ENCODE measurements around the gene PAX3.
A peak's percentile ranks its signal among the peaks of the same experiment; 100 is the strongest.

Gene PAX3

GRCh38 chr2:222309361-222309760, 10.6 kb upstream of the PAX3 start:
- Histone ChIP-seq H2BK5ac (ENCODE audit: low read length) (no peak overlapping the region), H3K27ac (replicated peaks; ENCODE audit: low read length) (no peak overlapping the region), H3K4me3 (ENCODE audit: low read length in 2 of 2) (no peak overlapping the region), H2AFZ (ENCODE audit: low read length) (no peak overlapping the region), H3K79me1 (ENCODE audit: low read depth, low read length) (no peaks in the 10 kb centered on the region), H3K27me3 (ENCODE audit: control insufficient read depth in 3 of 3, insufficient read depth in 3 of 3, low read depth in 1 of 3, low read length in 3 of 3) (peaks cover 57 to 100% (median 92%) of the 10 kb centered on the region in 3 experiments), H2BK12ac (ENCODE audit: low read length) (no peak overlapping the region), H2BK15ac (ENCODE audit: low read length) (no peak overlapping the region), H3K36me3 (replicated peaks in 1 of 2; ENCODE audit: control insufficient read depth in 2 of 2, insufficient read depth in 2 of 2, low read length in 2 of 2) (no peaks in the 10 kb centered on the region), H3K23ac (ENCODE audit: low read depth, low read length, poor library complexity) (no peak overlapping the region), H4K8ac (ENCODE audit: low read depth, low read length) (no peak overlapping the region), H3K4me2 (ENCODE audit: insufficient read depth, low read length, poor library complexity, severe bottlenecking) (no peak overlapping the region), H3K18ac (ENCODE audit: low read length) (no peak overlapping the region), H4K91ac (ENCODE audit: low read depth, low read length, poor library complexity) (no peak overlapping the region), H3K9me3 (replicated peaks in 1 of 2; ENCODE audit: control insufficient read depth in 2 of 2, insufficient read depth in 1 of 2, low read depth in 1 of 2, low read length in 2 of 2) (peaks cover 0 to 6% of the 10 kb centered on the region in 2 donors), H3K4ac (ENCODE audit: low read length) (no peak overlapping the region), H3K9ac (ENCODE audit: low read depth, low read length, poor library complexity) (no peak overlapping the region), H2AK5ac (ENCODE audit: low read depth, low read length) (no peak overlapping the region), H3K14ac (ENCODE audit: low read length) (no peak overlapping the region), H3K4me1 (ENCODE audit: control insufficient read depth in 2 of 2, insufficient read depth in 1 of 2, low read depth in 1 of 2, low read length in 2 of 2) (peaks cover 0 to 6% of the 10 kb centered on the region in 2 donors), H2BK120ac (ENCODE audit: low read depth, low read length) (no peak overlapping the region)
- DNase-seq (ENCODE audit: low spot score), result no peak
- WGBS, 2 donors (ENCODE audit: extremely low coverage in 2 of 2, insufficient read length in 2 of 2, insufficient replicate concordance in 1 of 2), result no CpG with 5 or more reads among the region's 1 CpG

GRCh38 chr2:222307978-222308730, 9.4 kb upstream of the PAX3 start:
- Histone ChIP-seq H2BK120ac (ENCODE audit: low read depth, low read length) (no peak overlapping the region), H3K18ac (ENCODE audit: low read length) (no peak overlapping the region), H3K79me1 (ENCODE audit: low read depth, low read length) (no peaks in the 10 kb centered on the region), H3K4me1 (ENCODE audit: control insufficient read depth in 2 of 2, insufficient read depth in 1 of 2, low read depth in 1 of 2, low read length in 2 of 2) (peaks cover 0 to 6% of the 10 kb centered on the region in 2 donors), H3K14ac (ENCODE audit: low read length) (no peak overlapping the region), H3K9ac (ENCODE audit: low read depth, low read length, poor library complexity) (no peak overlapping the region), H3K27me3 (ENCODE audit: control insufficient read depth in 3 of 3, insufficient read depth in 3 of 3, low read depth in 1 of 3, low read length in 3 of 3) (peaks cover 66 to 100% (median 100%) of the 10 kb centered on the region in 3 experiments), H2BK12ac (ENCODE audit: low read length) (no peak overlapping the region), H3K4me2 (ENCODE audit: insufficient read depth, low read length, poor library complexity, severe bottlenecking) (no peak overlapping the region), H4K91ac (ENCODE audit: low read depth, low read length, poor library complexity) (no peak overlapping the region), H3K23ac (ENCODE audit: low read depth, low read length, poor library complexity) (no peak overlapping the region), H3K4ac (ENCODE audit: low read length) (no peak overlapping the region), H3K9me3 (replicated peaks in 1 of 2; ENCODE audit: control insufficient read depth in 2 of 2, insufficient read depth in 1 of 2, low read depth in 1 of 2, low read length in 2 of 2) (peaks cover 0 to 10% of the 10 kb centered on the region in 2 donors), H3K4me3 (ENCODE audit: low read length in 2 of 2) (no peak overlapping the region), H2BK5ac (ENCODE audit: low read length) (no peak overlapping the region), H3K36me3 (replicated peaks in 1 of 2; ENCODE audit: control insufficient read depth in 2 of 2, insufficient read depth in 2 of 2, low read length in 2 of 2) (no peaks in the 10 kb centered on the region), H2AFZ (ENCODE audit: low read length) (no peak overlapping the region), H2BK15ac (ENCODE audit: low read length) (no peak overlapping the region), H2AK5ac (ENCODE audit: low read depth, low read length) (no peak overlapping the region), H3K27ac (replicated peaks; ENCODE audit: low read length) (no peak overlapping the region), H4K8ac (ENCODE audit: low read depth, low read length) (no peak overlapping the region)
- no CpG with 5 or more reads among the region's 11 CpGs for WGBS, 2 donors (ENCODE audit: extremely low coverage in 2 of 2, insufficient read length in 2 of 2, insufficient replicate concordance in 1 of 2)
- no peak for DNase-seq (ENCODE audit: low spot score)

- no CpG with 5 or more reads among the region's 34 CpGs for WGBS, 2 donors (ENCODE audit: extremely low coverage in 2 of 2, insufficient read length in 2 of 2, insufficient replicate concordance in 1 of 2)
- H2BK5ac ChIP-seq (ENCODE audit: low read length), result no peak overlapping the region
- peak overlapping the region; percentile 40 for H2BK15ac ChIP-seq (ENCODE audit: low read length)
- H3K4ac ChIP-seq (ENCODE audit: low read length), result no peak overlapping the region
- no peak for DNase-seq (ENCODE audit: low spot score)
- no peak overlapping the region for H4K91ac ChIP-seq (ENCODE audit: low read depth, low read length, poor library complexity)
- H3K4me3 ChIP-seq (ENCODE audit: low read length in 2 of 2), result no peak overlapping the region
- H3K9me3 ChIP-seq (replicated peaks in 1 of 2; ENCODE audit: control insufficient read depth in 2 of 2, insufficient read depth in 1 of 2, low read depth in 1 of 2, low read length in 2 of 2), result peaks cover 0 to 10% of the 10 kb centered on the region in 2 donors
- no peak overlapping the region for H3K18ac ChIP-seq (ENCODE audit: low read length)
- no peak overlapping the region for H2AFZ ChIP-seq (ENCODE audit: low read length)
- H3K4me1 ChIP-seq (ENCODE audit: control insufficient read depth in 2 of 2, insufficient read depth in 1 of 2, low read depth in 1 of 2, low read length in 2 of 2), result peaks cover 0 to 6% of the 10 kb centered on the region in 2 donors
- H3K14ac ChIP-seq (ENCODE audit: low read length), result no peak overlapping the region
- H2BK120ac ChIP-seq (ENCODE audit: low read depth, low read length), result no peak overlapping the region
- no peak overlapping the region for H3K27ac ChIP-seq (replicated peaks; ENCODE audit: low read length)
- no peaks in the 10 kb centered on the region for H3K79me1 ChIP-seq (ENCODE audit: low read depth, low read length)
- no peak overlapping the region for H3K23ac ChIP-seq (ENCODE audit: low read depth, low read length, poor library complexity)
- no peak overlapping the region for H3K4me2 ChIP-seq (ENCODE audit: insufficient read depth, low read length, poor library complexity, severe bottlenecking)
- H3K9ac ChIP-seq (ENCODE audit: low read depth, low read length, poor library complexity), result no peak overlapping the region
- no peak overlapping the region for H2AK5ac ChIP-seq (ENCODE audit: low read depth, low read length)
- H3K27me3 ChIP-seq (ENCODE audit: control insufficient read depth in 3 of 3, insufficient read depth in 3 of 3, low read depth in 1 of 3, low read length in 3 of 3), result peaks cover 66 to 100% (median 100%) of the 10 kb centered on the region in 3 experiments
- no peak overlapping the region for H4K8ac ChIP-seq (ENCODE audit: low read depth, low read length)
- H2BK12ac ChIP-seq (ENCODE audit: low read length), result no peak overlapping the region
- no peaks in the 10 kb centered on the region for H3K36me3 ChIP-seq (replicated peaks in 1 of 2; ENCODE audit: control insufficient read depth in 2 of 2, insufficient read depth in 2 of 2, low read length in 2 of 2)
Observed at GRCh38 chr2:222307143-222307756, 8.5 kb upstream of the PAX3 start.

- no peak overlapping the region for H3K9ac ChIP-seq (ENCODE audit: low read depth, low read length, poor library complexity)
- no peak overlapping the region for H2AK5ac ChIP-seq (ENCODE audit: low read depth, low read length)
- no peak overlapping the region for H3K23ac ChIP-seq (ENCODE audit: low read depth, low read length, poor library complexity)
- no peak overlapping the region for H2BK12ac ChIP-seq (ENCODE audit: low read length)
- no peak overlapping the region for H4K8ac ChIP-seq (ENCODE audit: low read depth, low read length)
- no peak overlapping the region for H3K4me3 ChIP-seq (ENCODE audit: low read length in 2 of 2)
- H3K4ac ChIP-seq (ENCODE audit: low read length), result no peak overlapping the region
- no peak overlapping the region for H3K14ac ChIP-seq (ENCODE audit: low read length)
- H2AFZ ChIP-seq (ENCODE audit: low read length), result peak overlapping the region; percentile 77
- H2BK15ac ChIP-seq (ENCODE audit: low read length), result peak overlapping the region; percentile 40
- H2BK120ac ChIP-seq (ENCODE audit: low read depth, low read length), result no peak overlapping the region
- H3K4me2 ChIP-seq (ENCODE audit: insufficient read depth, low read length, poor library complexity, severe bottlenecking), result peak overlapping the region; percentile 41
- H3K9me3 ChIP-seq (replicated peaks in 1 of 2; ENCODE audit: control insufficient read depth in 2 of 2, insufficient read depth in 1 of 2, low read depth in 1 of 2, low read length in 2 of 2), result peaks cover 0 to 10% of the 10 kb centered on the region in 2 donors
- H3K36me3 ChIP-seq (replicated peaks in 1 of 2; ENCODE audit: control insufficient read depth in 2 of 2, insufficient read depth in 2 of 2, low read length in 2 of 2), result no peaks in the 10 kb centered on the region
- no peak overlapping the region for H4K91ac ChIP-seq (ENCODE audit: low read depth, low read length, poor library complexity)
- H3K4me1 ChIP-seq (ENCODE audit: control insufficient read depth in 2 of 2, insufficient read depth in 1 of 2, low read depth in 1 of 2, low read length in 2 of 2), result peaks cover 0 to 6% of the 10 kb centered on the region in 2 donors
- no peak for DNase-seq (ENCODE audit: low spot score)
- no peaks in the 10 kb centered on the region for H3K79me1 ChIP-seq (ENCODE audit: low read depth, low read length)
- H3K18ac ChIP-seq (ENCODE audit: low read length), result peak overlapping the region; percentile 63
- no peak overlapping the region for H2BK5ac ChIP-seq (ENCODE audit: low read length)
- no CpG with 5 or more reads among the region's 27 CpGs for WGBS, 2 donors (ENCODE audit: extremely low coverage in 2 of 2, insufficient read length in 2 of 2, insufficient replicate concordance in 1 of 2)
- no peak overlapping the region for H3K27ac ChIP-seq (replicated peaks; ENCODE audit: low read length)
- peaks cover 67 to 100% (median 100%) of the 10 kb centered on the region in 3 experiments for H3K27me3 ChIP-seq (ENCODE audit: control insufficient read depth in 3 of 3, insufficient read depth in 3 of 3, low read depth in 1 of 3, low read length in 3 of 3)
Observed at GRCh38 chr2:222306393-222307142, 7.8 kb upstream of the PAX3 start.
